ENCODE data around the gene MAST1. TPM values are rescaled to one million over a fixed set of nuclear protein-coding genes. Genes with fewer than 3 reads are reported as not detected.

MAST1 gene
- total RNA-seq, 1 experiment from 2014 or later = 28.9 TPM

DNA sequence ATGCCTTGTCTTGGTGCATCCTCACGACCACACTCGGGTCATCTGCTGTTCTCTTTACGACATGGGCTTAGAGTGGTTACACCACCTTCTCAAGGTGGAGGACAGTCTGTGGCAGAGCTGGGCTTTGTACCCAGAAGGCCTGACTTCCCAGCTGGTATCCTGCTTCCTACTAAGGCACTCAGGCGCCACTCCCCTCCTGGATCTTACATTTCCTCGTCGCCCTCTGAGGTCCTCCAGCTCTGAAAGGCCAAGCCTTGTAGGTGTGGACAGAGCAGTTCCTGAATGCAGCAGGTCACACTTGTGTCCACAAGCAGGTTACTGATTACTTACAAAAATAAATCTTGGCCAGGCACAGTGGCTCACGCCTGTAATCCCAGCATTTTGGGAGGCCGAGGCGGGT, 68.9 kb downstream of the MAST1 start:
- Histone ChIP-seq H3K4me2 (ENCODE audit: low read length) (no peak overlapping the region), H3K4me3 (replicated peaks in 1 of 2; ENCODE audit: low read depth in 1 of 2, low read length in 2 of 2) (no peak overlapping the region), H3K27ac (ENCODE audit: low read depth, low read length) (no peak overlapping the region), H2AFZ (ENCODE audit: low read depth, low read length, poor library complexity, severe bottlenecking) (no peak overlapping the region), H3K9me3 (ENCODE audit: control insufficient read depth in 1 of 2, insufficient read depth in 1 of 2, low read depth in 1 of 2, low read length in 2 of 2) (no peaks in the 10 kb centered on the region), H3K9me2 (ENCODE audit: insufficient read depth) (no peaks in the 10 kb centered on the region), H3K36me3 (ENCODE audit: control insufficient read depth in 1 of 2, insufficient read depth in 2 of 2, low read length in 2 of 2) (no peaks in the 10 kb centered on the region), H3K79me2 (ENCODE audit: insufficient read depth, low read length) (no peaks in the 10 kb centered on the region), H3K4me1 (ENCODE audit: control insufficient read depth in 1 of 2, insufficient read depth in 2 of 2, low read length in 2 of 2) (no peaks in the 10 kb centered on the region), H4K20me1 (ENCODE audit: insufficient read depth) (no peaks in the 10 kb centered on the region), H3K9ac (ENCODE audit: low read length) (no peak overlapping the region), H3K27me3 (ENCODE audit: insufficient read depth, low read length) (no peaks in the 10 kb centered on the region)
- no peak for ATAC-seq
- ChIA-PET CTCF (no interaction called here), POLR2A (interaction anchor here (1.9 kb wide), 1 partner anchor 16 kb away, joined by 6 read pairs; the partner anchor contains the start of gene GCDH), RAD21 (ENCODE audit: low non-redundant PET in 1 of 2, low total read pairs in 2 of 2, uncharacterized antibody in 2 of 2, unreplicated experiment in 2 of 2) (no interaction called here)
- BruUV-seq (replicated peaks) = no TSS peak
- intact Hi-C loops (cut with micrococcal nuclease) = no loop called here
- TF ChIP-seq, protein P1, sequence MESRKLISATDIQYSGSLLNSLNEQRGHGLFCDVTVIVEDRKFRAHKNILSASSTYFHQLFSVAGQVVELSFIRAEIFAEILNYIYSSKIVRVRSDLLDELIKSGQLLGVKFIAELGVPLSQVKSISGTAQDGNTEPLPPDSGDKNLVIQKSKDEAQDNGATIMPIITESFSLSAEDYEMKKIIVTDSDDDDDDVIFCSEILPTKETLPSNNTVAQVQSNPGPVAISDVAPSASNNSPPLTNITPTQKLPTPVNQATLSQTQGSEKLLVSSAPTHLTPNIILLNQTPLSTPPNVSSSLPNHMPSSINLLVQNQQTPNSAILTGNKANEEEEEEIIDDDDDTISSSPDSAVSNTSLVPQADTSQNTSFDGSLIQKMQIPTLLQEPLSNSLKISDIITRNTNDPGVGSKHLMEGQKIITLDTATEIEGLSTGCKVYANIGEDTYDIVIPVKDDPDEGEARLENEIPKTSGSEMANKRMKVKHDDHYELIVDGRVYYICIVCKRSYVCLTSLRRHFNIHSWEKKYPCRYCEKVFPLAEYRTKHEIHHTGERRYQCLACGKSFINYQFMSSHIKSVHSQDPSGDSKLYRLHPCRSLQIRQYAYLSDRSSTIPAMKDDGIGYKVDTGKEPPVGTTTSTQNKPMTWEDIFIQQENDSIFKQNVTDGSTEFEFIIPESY (IDR thresholded peaks at IDR 0.05; ENCODE audit: extremely low read depth, insufficient replicate concordance, low read length) = no peak
- TF ChIP-seq FOSL1 (IDR thresholded peaks at IDR 0.05; ENCODE audit: low read depth) = no peak
- TF ChIP-seq SP1 (IDR thresholded peaks at IDR 0.05; ENCODE audit: low read depth) = no peak
- no peak for TF ChIP-seq SRF (IDR thresholded peaks at IDR 0.05; ENCODE audit: low read depth)
- no peak for TF ChIP-seq EGR1 (IDR thresholded peaks at IDR 0.05; ENCODE audit: low read depth)
- TF ChIP-seq, protein P2, sequence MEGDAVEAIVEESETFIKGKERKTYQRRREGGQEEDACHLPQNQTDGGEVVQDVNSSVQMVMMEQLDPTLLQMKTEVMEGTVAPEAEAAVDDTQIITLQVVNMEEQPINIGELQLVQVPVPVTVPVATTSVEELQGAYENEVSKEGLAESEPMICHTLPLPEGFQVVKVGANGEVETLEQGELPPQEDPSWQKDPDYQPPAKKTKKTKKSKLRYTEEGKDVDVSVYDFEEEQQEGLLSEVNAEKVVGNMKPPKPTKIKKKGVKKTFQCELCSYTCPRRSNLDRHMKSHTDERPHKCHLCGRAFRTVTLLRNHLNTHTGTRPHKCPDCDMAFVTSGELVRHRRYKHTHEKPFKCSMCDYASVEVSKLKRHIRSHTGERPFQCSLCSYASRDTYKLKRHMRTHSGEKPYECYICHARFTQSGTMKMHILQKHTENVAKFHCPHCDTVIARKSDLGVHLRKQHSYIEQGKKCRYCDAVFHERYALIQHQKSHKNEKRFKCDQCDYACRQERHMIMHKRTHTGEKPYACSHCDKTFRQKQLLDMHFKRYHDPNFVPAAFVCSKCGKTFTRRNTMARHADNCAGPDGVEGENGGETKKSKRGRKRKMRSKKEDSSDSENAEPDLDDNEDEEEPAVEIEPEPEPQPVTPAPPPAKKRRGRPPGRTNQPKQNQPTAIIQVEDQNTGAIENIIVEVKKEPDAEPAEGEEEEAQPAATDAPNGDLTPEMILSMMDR (IDR thresholded peaks at IDR 0.05 in 2 of 3, conservative IDR thresholded peaks at IDR 0.05 in 1 of 3; ENCODE audit: borderline replicate concordance in 1 of 3, insufficient read depth in 1 of 3, low read depth in 2 of 3, low read length in 2 of 3) = no peak
- TF ChIP-seq RAD21 (IDR thresholded peaks at IDR 0.05; ENCODE audit: low read depth) = no peak
- no peak for TF ChIP-seq ATF3 (IDR thresholded peaks at IDR 0.05)
- no peak for TF ChIP-seq EZH2phosphoT487 (IDR thresholded peaks at IDR 0.05; ENCODE audit: borderline replicate concordance)
- TF ChIP-seq POLR2A (IDR thresholded peaks at IDR 0.05; ENCODE audit: borderline replicate concordance, extremely low read depth, insufficient read depth, insufficient read length) = no peak
- TF ChIP-seq YY1 (IDR thresholded peaks at IDR 0.05; ENCODE audit: extremely low read depth, insufficient replicate concordance, low read depth, low read length) = no peak
- TF ChIP-seq ELF1 (IDR thresholded peaks at IDR 0.05; ENCODE audit: borderline replicate concordance, low read depth) = no peak
- TF ChIP-seq, protein P3, sequence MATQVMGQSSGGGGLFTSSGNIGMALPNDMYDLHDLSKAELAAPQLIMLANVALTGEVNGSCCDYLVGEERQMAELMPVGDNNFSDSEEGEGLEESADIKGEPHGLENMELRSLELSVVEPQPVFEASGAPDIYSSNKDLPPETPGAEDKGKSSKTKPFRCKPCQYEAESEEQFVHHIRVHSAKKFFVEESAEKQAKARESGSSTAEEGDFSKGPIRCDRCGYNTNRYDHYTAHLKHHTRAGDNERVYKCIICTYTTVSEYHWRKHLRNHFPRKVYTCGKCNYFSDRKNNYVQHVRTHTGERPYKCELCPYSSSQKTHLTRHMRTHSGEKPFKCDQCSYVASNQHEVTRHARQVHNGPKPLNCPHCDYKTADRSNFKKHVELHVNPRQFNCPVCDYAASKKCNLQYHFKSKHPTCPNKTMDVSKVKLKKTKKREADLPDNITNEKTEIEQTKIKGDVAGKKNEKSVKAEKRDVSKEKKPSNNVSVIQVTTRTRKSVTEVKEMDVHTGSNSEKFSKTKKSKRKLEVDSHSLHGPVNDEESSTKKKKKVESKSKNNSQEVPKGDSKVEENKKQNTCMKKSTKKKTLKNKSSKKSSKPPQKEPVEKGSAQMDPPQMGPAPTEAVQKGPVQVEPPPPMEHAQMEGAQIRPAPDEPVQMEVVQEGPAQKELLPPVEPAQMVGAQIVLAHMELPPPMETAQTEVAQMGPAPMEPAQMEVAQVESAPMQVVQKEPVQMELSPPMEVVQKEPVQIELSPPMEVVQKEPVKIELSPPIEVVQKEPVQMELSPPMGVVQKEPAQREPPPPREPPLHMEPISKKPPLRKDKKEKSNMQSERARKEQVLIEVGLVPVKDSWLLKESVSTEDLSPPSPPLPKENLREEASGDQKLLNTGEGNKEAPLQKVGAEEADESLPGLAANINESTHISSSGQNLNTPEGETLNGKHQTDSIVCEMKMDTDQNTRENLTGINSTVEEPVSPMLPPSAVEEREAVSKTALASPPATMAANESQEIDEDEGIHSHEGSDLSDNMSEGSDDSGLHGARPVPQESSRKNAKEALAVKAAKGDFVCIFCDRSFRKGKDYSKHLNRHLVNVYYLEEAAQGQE (IDR thresholded peaks at IDR 0.05; ENCODE audit: low read depth) = no peak
- no peak for TF ChIP-seq EZH2 (IDR thresholded peaks at IDR 0.05)
- TF ChIP-seq SIN3A (IDR thresholded peaks at IDR 0.05; ENCODE audit: low read depth) = no peak
- no peak for TF ChIP-seq TCF7L2 (IDR thresholded peaks at IDR 0.05; ENCODE audit: borderline replicate concordance, extremely low read depth, insufficient read depth, insufficient read length)
- TF ChIP-seq CEBPB (IDR thresholded peaks at IDR 0.05; ENCODE audit: low read depth) = no peak
- TF ChIP-seq, protein P4, sequence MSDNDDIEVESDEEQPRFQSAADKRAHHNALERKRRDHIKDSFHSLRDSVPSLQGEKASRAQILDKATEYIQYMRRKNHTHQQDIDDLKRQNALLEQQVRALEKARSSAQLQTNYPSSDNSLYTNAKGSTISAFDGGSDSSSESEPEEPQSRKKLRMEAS (IDR thresholded peaks at IDR 0.05) = no peak
- TF ChIP-seq JUND (IDR thresholded peaks at IDR 0.05) = no peak
- TF ChIP-seq POLR2AphosphoS5 (IDR thresholded peaks at IDR 0.05; ENCODE audit: low read depth, low read length) = no peak
- no peak for DNase-seq (ENCODE audit: low read depth, low spot score)
